Mucosa of descending colon (tissue), 3 donors: ENCODE measurements around the gene TTC8. TPM values are rescaled to one million over a fixed set of nuclear protein-coding genes. Genes with fewer than 3 reads are reported as not detected.
"Not testable (repeated sequence)": the region's sequence is repeated elsewhere in the genome, so short reads cannot be mapped to it uniquely, and the experiment has no call there.

ENCODE experiments used
- ATAC-seq: fragments of 200-7000 bp; cut with Tn5 transposase; one replicate; pipeline ENCODE4 v1.9.1; 2020; ENCODE audit warnings: mild to moderate bottlenecking, moderate library complexity
- DNase-seq, 3 donors: peaks; one replicate each; pipeline ENCODE4 v3.0.0-alpha.2; 2020
- H3K36me3 ChIP-seq: fragments of 200-600 bp; one replicate; pipeline ENCODE4 v1.8.0; 2021; ENCODE audit warnings: low read depth, mild to moderate bottlenecking
- H3K4me1 ChIP-seq: fragments of 200-600 bp; one replicate; pipeline ENCODE4 v1.8.0; 2021; ENCODE audit warnings: low read depth, mild to moderate bottlenecking
- H3K4me3 ChIP-seq: fragments of 200-600 bp; one replicate; pipeline ENCODE4 v1.8.0; 2021; ENCODE audit warnings: mild to moderate bottlenecking
- H3K9me3 ChIP-seq: fragments of 200-600 bp; one replicate; pipeline ENCODE4 v1.8.0; 2021; ENCODE audit warnings: mild to moderate bottlenecking
- intact Hi-C, 2 donors: fragments of 100-400 bp; cut with DNase I in 1 of 2; cut with micrococcal nuclease in 1 of 2; formaldehyde crosslinking; loops; one replicate each; pipeline versions ENCODE4 v1.11.0 to v1.11.1; 2022; cut with DNase I, micrococcal nuclease
- total RNA-seq, 3 donors: library from RNA; stranded (reverse); fragmentation: NEBNext Ultra II Directional in 2 of 3; extraction: Animal tissue kit (Norgen Biotek cat#: 25700) in 2 of 3; gene quantifications; one replicate each; pipeline versions ENCODE4 v1.2.1 to v1.2.4, GENCODE V29; 2021 to 2023
- TF ChIP-seq, protein P1 (sequence below): fragments of 200-600 bp; IDR thresholded peaks from one replicate; pipeline ENCODE4 v1.8.0; 2022; ENCODE audit warnings: antibody characterized with exemption, mild to moderate bottlenecking
- donor health status: DM: no; HTN: no; CAD: no; lungs with moderate emphysema.
- donor health status: DM: no; HTN: no; CAD: no.
- donor health status: DM: no; HTN: yes; CAD: no.

The TTC8 gene
- total RNA-seq, 3 donors from 2014 or later, result 12.5 to 20.2 (median 14.1) TPM

DNA sequence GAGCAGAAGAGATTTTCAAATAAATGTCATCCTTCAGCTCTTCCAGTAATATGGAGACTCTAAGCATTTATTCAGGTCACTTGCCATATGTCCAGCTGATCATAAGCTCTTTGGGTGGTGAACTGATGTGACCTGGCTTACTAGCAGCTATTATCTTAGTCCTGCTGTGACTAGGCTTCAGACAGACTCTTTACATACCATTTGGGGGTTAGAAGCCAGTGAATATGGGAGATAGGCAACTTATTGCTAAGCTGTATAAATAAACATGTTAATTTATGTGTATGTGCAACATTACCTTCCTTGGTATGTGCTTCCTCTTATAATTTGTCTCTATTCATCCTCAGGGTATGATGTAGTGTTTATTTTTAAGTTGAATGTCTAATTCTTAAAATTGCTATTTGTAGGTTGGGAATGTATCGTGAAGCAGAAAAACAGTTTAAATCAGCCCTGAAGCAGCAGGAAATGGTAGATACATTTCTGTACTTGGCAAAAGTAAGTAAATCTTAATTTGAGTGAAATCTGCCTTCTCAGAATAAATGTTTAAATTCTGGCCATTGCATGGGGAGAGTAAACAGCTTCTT, 32.4 kb downstream of the TTC8 start:
- Histone ChIP-seq H3K36me3 (no peaks in the 10 kb centered on the region), H3K4me3 (no peak overlapping the region), H3K9me3 (no peaks in the 10 kb centered on the region), H3K4me1 (no peaks in the 10 kb centered on the region)
- TF ChIP-seq, protein P1, sequence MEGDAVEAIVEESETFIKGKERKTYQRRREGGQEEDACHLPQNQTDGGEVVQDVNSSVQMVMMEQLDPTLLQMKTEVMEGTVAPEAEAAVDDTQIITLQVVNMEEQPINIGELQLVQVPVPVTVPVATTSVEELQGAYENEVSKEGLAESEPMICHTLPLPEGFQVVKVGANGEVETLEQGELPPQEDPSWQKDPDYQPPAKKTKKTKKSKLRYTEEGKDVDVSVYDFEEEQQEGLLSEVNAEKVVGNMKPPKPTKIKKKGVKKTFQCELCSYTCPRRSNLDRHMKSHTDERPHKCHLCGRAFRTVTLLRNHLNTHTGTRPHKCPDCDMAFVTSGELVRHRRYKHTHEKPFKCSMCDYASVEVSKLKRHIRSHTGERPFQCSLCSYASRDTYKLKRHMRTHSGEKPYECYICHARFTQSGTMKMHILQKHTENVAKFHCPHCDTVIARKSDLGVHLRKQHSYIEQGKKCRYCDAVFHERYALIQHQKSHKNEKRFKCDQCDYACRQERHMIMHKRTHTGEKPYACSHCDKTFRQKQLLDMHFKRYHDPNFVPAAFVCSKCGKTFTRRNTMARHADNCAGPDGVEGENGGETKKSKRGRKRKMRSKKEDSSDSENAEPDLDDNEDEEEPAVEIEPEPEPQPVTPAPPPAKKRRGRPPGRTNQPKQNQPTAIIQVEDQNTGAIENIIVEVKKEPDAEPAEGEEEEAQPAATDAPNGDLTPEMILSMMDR, result no peak
- ATAC-seq (no peak), DNase-seq (no peak)
- intact Hi-C loops, result no loop called here

DNA sequence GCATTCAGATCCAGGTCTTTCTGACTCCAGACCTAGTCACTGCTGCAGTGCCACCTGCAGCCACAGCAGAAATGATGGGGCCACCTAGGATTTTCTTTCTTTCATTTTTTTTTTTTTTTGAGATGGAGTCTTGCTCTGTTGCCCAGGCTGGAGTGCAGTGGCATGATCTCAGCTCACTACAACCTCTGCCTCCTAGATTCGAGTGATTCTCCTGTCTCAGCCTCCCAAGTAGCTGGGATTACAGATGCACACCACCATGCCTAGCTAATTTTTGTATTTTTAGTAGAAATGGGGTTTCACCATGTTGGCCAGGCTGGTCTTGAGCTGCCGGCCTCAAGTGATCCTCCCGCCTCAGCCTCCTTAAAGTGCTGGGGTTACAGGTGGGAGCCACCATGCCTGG, 33.4 kb downstream of the TTC8 start:
- H3K9me3 ChIP-seq, H3K4me1 ChIP-seq, H3K36me3 ChIP-seq, intact Hi-C loops, DNase-seq, H3K4me3 ChIP-seq, ATAC-seq: not testable (repeated sequence)

DNA sequence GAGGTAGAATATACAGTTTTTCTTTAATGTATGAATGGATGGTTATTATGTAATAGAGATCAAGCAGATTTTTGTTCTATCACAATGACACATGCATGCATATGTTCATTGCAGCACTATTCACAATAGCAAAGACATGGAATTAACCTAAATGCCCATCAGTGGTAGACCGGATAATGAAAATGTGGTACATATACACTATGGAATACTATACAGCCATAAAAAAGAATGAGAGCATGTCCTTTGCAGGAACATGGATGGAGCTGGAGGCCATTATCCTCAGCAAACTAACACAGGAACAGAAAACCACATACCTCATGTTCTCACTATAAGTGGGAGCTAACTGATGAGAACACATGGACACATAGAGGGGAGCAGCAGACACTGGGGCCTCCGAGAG, 34.7 kb downstream of the TTC8 start:
- H3K4me1 ChIP-seq, DNase-seq, H3K36me3 ChIP-seq, H3K9me3 ChIP-seq, H3K4me3 ChIP-seq, intact Hi-C loops, ATAC-seq: not testable (repeated sequence)

DNA sequence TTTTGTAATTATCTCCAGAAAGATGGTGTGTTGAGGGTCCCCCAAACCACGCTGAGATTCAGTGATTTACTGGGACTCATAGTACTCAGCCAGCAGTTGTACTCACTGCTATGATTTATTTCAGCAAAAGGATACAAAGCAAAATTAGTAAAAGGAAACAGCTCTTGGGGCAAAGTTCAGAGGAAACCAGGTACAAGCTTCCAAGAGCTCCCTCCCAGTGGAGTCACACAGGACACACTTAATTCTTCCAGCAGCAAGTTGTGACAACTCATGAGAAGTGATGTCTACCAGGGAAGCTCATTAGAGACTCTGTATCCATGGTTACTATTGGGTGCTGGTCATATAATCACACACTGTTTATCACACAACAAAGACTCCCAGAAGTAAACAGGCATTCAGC, 38.7 kb downstream of the TTC8 start:
- intact Hi-C loops, result no loop called here
- TF ChIP-seq, protein P1, result no peak
- Histone ChIP-seq H3K4me3 (no peak overlapping the region), H3K4me1 (no peaks in the 10 kb centered on the region), H3K9me3 (no peaks in the 10 kb centered on the region), H3K36me3 (no peaks in the 10 kb centered on the region)
- ATAC-seq (peak; percentile 45), DNase-seq (no peak)

DNA sequence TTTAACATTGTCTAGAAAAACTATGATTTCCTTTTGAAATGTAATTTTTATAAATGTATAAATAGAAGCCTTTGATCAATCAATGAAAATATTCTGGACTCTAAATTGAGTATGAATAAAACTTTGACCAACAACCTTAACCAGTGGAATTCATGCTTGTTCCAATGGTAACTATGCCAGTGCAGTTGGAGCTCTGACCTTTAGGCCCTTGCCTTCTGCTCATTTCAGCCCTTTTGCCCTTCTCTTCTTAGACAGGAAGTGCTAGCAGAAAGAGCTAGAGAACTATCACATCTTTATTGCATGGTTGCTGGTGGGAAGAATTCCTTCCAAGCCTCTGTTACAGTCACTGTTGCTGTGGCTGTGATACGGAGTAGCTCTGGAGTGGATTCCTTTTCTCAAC, 39.7 kb downstream of the TTC8 start:
- H3K4me3 ChIP-seq, result no peak overlapping the region
- ATAC-seq, result no peak
- H3K4me1 ChIP-seq, result no peaks in the 10 kb centered on the region
- intact Hi-C loops, result no loop called here
- H3K9me3 ChIP-seq, result no peaks in the 10 kb centered on the region
- no peaks in the 10 kb centered on the region for H3K36me3 ChIP-seq
- DNase-seq, result no peak
- TF ChIP-seq, protein P1, result no peak

DNA sequence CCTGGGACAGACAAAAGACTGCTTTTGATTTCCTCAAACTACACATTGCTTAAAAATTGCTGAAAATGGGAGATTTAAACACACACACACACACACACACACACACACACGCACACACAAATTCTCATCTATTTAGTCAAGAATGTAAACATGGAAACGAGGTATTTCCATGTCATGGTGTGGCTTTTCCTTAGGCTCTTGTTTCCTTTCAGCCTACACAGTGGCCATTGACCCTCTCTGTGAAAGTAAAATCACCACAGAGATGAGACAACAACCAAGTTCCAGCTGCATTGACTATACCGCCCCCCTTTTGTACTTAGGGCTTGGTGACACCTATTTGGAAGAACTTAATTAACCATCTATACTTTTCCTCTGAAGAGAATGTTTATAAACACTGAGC, 41.9 kb downstream of the TTC8 start:
- TF ChIP-seq, protein P1, result no peak
- Histone ChIP-seq H3K4me1 (no peaks in the 10 kb centered on the region), H3K36me3 (no peaks in the 10 kb centered on the region), H3K9me3 (no peaks in the 10 kb centered on the region), H3K4me3 (no peak overlapping the region)
- DNase-seq (no peak), ATAC-seq (no peak)
- intact Hi-C loops, result no loop called here

DNA sequence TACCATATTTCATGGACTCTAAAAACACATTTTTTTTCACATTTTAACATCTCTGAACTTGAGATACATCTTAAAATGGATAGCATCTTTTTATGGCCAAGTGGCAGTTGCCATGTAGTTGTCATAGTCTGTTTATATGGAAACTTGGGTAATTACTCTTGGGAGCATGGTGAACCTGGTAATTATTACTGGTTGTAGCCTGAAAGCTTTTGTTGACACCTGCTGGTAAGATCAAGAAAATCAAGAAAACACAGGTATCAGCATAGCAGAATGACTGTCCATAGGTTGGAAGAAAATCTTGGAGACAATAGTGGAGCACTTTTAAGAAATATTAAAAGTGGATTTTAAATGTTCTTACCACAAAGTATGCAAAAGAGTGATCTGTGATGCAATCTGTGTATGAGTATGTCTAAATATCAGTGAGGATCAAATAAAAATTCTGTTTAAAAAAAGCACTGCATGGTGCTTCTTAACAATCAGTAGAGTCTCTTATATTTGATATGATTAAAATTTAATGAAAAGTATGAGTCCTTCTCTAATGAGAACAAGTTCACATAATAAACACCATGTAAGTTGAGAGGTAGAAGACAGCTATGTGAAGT, 44.2 kb downstream of the TTC8 start:
- Histone ChIP-seq H3K4me1 (no peaks in the 10 kb centered on the region), H3K36me3 (no peaks in the 10 kb centered on the region), H3K9me3 (no peaks in the 10 kb centered on the region), H3K4me3 (no peak overlapping the region)
- DNase-seq (no peak), ATAC-seq (peak; percentile 46)
- TF ChIP-seq, protein P1, result no peak
- intact Hi-C loops, result no loop called here
